Uterus (tissue), 2 donors: ENCODE measurements around the gene ANKRA2.

Source experiments
- POLR2A ChIP-seq, 2 donors: fragments of 450-650 bp; IDR thresholded peaks; one replicate each; pipeline ENCODE4 v1.6.1; 2016; ENCODE audit warnings: antibody characterized with exemption in 2 of 2, mild to moderate bottlenecking in 1 of 2, moderate library complexity in 1 of 2
- TF ChIP-seq, protein P1 (sequence below), 4 experiments: fragments of 200-600 bp in 2 of 4; fragments of 450-650 bp in 2 of 4; sonication (generic) in 2 of 4; IDR thresholded peaks; one replicate each; pipeline ENCODE4 v1.5.1; 2016 to 2019; ENCODE audit warnings: antibody characterized with exemption in 4 of 4, mild to moderate bottlenecking in 2 of 4, moderate library complexity in 1 of 4

DNA sequence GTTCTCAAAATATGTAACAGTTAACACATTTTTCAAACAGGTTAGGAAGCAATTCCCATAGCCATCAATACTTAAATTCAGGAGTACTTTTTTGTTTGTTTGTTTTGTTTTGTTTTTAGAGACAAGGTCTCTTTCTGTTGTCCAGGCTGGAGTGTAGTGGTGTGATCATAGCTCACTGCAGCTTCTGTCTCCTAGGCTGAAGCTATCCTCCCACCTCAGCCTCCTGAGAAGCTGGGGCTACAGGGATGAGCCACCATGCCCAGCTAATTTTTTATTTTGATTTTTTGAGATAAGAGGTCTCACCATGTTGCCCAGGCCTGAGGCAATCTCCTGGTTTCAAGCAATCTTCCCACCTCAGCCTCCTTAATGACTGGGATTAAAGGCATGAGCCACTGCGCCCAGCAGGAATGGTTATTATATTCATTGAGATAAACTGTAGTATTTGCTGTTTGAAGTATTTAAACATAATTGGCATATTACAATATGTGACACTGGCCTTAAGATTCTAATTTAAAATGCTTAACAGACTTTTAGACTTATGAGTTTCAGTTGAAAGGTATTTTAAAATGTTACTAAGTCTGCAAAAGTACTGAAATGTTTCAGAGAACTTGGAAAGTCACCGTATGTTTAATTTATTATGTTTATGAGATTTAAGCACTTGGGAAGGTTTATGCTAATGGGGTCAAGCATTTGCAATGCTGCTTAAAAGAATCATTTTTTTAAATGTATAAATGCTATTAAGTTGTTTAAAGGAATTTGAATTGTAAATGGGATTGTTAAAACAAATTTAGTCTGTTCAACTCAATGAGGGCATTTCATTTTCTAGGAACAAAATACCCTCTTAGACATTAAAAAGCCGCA, 17.1 kb upstream of the ANKRA2 start:
- TF ChIP-seq, protein P1, sequence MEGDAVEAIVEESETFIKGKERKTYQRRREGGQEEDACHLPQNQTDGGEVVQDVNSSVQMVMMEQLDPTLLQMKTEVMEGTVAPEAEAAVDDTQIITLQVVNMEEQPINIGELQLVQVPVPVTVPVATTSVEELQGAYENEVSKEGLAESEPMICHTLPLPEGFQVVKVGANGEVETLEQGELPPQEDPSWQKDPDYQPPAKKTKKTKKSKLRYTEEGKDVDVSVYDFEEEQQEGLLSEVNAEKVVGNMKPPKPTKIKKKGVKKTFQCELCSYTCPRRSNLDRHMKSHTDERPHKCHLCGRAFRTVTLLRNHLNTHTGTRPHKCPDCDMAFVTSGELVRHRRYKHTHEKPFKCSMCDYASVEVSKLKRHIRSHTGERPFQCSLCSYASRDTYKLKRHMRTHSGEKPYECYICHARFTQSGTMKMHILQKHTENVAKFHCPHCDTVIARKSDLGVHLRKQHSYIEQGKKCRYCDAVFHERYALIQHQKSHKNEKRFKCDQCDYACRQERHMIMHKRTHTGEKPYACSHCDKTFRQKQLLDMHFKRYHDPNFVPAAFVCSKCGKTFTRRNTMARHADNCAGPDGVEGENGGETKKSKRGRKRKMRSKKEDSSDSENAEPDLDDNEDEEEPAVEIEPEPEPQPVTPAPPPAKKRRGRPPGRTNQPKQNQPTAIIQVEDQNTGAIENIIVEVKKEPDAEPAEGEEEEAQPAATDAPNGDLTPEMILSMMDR (IDR thresholded peaks at IDR 0.05) = no peak
- no peak for TF ChIP-seq POLR2A (IDR thresholded peaks at IDR 0.05)
